ENCODE results near the gene PAOX.

DNA sequence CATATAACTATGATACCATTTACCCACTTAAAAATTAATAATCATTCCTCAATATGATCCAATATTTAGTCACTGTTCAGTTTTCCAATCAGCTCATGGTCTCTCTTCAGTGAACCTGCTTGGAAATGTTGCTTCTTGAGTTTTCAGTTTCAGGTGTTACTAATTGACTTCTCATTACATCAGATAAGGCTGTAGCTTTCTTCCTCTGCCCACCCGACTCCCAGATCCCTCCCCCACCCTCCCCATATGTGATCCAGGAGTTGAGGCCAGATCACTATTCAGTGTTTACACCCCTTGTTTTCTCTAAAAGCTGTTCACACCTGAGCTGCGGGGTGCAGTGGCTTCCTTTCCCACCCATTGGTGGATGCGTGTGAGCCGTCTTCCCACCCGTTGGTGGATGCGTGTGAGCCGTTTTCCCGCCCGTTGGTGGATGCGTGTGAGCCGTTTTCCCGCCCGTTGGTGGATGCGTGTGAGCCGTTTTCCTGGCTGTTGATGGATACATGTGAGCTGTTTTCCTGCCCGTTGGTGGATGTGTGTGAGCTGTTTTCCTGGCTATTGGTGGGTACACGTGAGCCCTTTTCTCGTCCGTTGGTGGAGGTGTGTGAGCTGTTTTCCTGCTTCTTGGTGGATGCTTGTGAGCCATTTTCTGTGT lies 11.7 kb downstream of the PAOX start:
- TF ChIP-seq, protein P1, sequence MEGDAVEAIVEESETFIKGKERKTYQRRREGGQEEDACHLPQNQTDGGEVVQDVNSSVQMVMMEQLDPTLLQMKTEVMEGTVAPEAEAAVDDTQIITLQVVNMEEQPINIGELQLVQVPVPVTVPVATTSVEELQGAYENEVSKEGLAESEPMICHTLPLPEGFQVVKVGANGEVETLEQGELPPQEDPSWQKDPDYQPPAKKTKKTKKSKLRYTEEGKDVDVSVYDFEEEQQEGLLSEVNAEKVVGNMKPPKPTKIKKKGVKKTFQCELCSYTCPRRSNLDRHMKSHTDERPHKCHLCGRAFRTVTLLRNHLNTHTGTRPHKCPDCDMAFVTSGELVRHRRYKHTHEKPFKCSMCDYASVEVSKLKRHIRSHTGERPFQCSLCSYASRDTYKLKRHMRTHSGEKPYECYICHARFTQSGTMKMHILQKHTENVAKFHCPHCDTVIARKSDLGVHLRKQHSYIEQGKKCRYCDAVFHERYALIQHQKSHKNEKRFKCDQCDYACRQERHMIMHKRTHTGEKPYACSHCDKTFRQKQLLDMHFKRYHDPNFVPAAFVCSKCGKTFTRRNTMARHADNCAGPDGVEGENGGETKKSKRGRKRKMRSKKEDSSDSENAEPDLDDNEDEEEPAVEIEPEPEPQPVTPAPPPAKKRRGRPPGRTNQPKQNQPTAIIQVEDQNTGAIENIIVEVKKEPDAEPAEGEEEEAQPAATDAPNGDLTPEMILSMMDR (IDR thresholded peaks at IDR 0.05), result no peak
- no peak for TF ChIP-seq ZFX (IDR thresholded peaks at IDR 0.05; ENCODE audit: borderline replicate concordance)

All from 22Rv1 (cell line).